Measurements from ENCODE around the gene CDK5R2.

GRCh38 chr2:219003267-219003634, 43.8 kb downstream of the CDK5R2 start:
- no peak for TF ChIP-seq POLR2A (IDR thresholded peaks at IDR 0.05)
- peak in 1 of 5 experiments; percentile 3 for TF ChIP-seq CTCF (IDR thresholded peaks at IDR 0.05 in 4 of 5, conservative IDR thresholded peaks at IDR 0.05 in 1 of 5)
